T-cell (primary cell): Measurements from ENCODE around the gene TXNRD1. TPM values are rescaled to one million over a fixed set of nuclear protein-coding genes. Genes with fewer than 3 reads are reported as not detected.
"Not testable (repeated sequence)": the region's sequence is repeated elsewhere in the genome, so short reads cannot be mapped to it uniquely, and the experiment has no call there.

Source experiments
- ATAC-seq, 4 experiments: fragments of 200-7000 bp in 3 of 4; fragments of 150-1000 bp in 1 of 4; cut with Tn5 transposase; replicated peaks in 1 of 4; 1 replicate in 3 of 4; 2 replicates in 1 of 4; pipeline ENCODE4 v1.10.0; 2021; ENCODE audit warnings: moderate library complexity in 3 of 4, mild to moderate bottlenecking in 2 of 4, moderate number of reproducible peaks in 1 of 4
- CTCF ChIA-PET, 2 donors: fragments of 300-600 bp; sonication (Branson Sonifier 250); formaldehyde crosslinking; loops; one replicate each; lab custom pipeline; 2022; ENCODE audit warnings: antibody characterized with exemption in 2 of 2; lab: Charles Lee
- POLR2A ChIA-PET, 2 donors: fragments of 300-600 bp; sonication (Branson Sonifier 250); formaldehyde crosslinking; loops; one replicate each; lab custom pipeline; 2022; ENCODE audit warnings: antibody characterized with exemption in 2 of 2; lab: Charles Lee
- DNase-seq, 35 experiments: peaks; one replicate each; pipeline versions ENCODE4 v3.0.0 to v3.0.0-alpha.2; 2013 to 2023
- H3K27ac ChIP-seq: one replicate; pipeline ENCODE4 v1.5.1; 2013; ENCODE audit warnings: low read length
- H3K27me3 ChIP-seq, 2 experiments: replicated peaks in 1 of 2; 1 replicate in 1 of 2; 2 replicates in 1 of 2; pipeline versions ENCODE4 v1.6.1 to v1.7.0; 2013; ENCODE audit warnings: low read length in 1 of 2, mixed read lengths in 1 of 2; ENCODE audit not compliant: control insufficient read depth in 2 of 2, insufficient read depth in 2 of 2; ENCODE audit errors: extremely low read depth in 1 of 2
- H3K36me3 ChIP-seq, 2 donors: 1 replicate in 1 of 2; 2 replicates in 1 of 2; pipeline versions ENCODE4 v1.6.1 to v1.7.0; 2013; ENCODE audit warnings: low read length in 1 of 2; ENCODE audit not compliant: control insufficient read depth in 2 of 2, insufficient read depth in 1 of 2; ENCODE audit errors: extremely low read depth in 1 of 2
- H3K4me1 ChIP-seq, 2 experiments: 1 replicate in 1 of 2; 2 replicates in 1 of 2; pipeline versions ENCODE4 v1.6.1 to v1.7.0; 2013; ENCODE audit warnings: low read length in 2 of 2, mixed read lengths in 1 of 2; ENCODE audit not compliant: insufficient read depth in 2 of 2, control insufficient read depth in 1 of 2; ENCODE audit errors: extremely low read depth in 1 of 2
- H3K4me3 ChIP-seq, 2 donors: 1 replicate in 1 of 2; 2 replicates in 1 of 2; pipeline versions ENCODE4 v1.5.1 to v1.7.0; 2013; ENCODE audit warnings: mild to moderate bottlenecking in 2 of 2, low read length in 1 of 2, moderate library complexity in 1 of 2; ENCODE audit not compliant: control insufficient read depth in 1 of 2; ENCODE audit errors: extremely low read depth in 1 of 2
- H3K9me3 ChIP-seq: 2 replicates; pipeline ENCODE4 v1.7.0; 2013
- H3K27ac Mint-ChIP-seq, 2 donors: one replicate each; pipeline ENCODE4 v1.8.0; 2020 to 2021; ENCODE audit warnings: mild to moderate bottlenecking in 2 of 2, mixed read lengths in 2 of 2
- H3K27me3 Mint-ChIP-seq, 2 donors: one replicate each; pipeline ENCODE4 v1.8.0; 2021 to 2022; ENCODE audit warnings: mixed read lengths in 2 of 2
- H3K36me3 Mint-ChIP-seq: one replicate; pipeline ENCODE4 v1.8.0; 2021; ENCODE audit warnings: mixed read lengths
- H3K4me1 Mint-ChIP-seq, 3 donors: one replicate each; pipeline ENCODE4 v1.8.0; 2020 to 2022; ENCODE audit warnings: mixed read lengths in 3 of 3, mild to moderate bottlenecking in 1 of 3
- H3K4me3 Mint-ChIP-seq, 3 donors: one replicate each; pipeline ENCODE4 v1.8.0; 2020 to 2022; ENCODE audit warnings: mild to moderate bottlenecking in 3 of 3, mixed read lengths in 3 of 3, moderate library complexity in 3 of 3
- H3K9me3 Mint-ChIP-seq, 3 donors: one replicate each; pipeline ENCODE4 v1.8.0; 2020 to 2022; ENCODE audit warnings: mixed read lengths in 3 of 3
- WGBS: methylation state at CpG from one replicate; pipeline ENCODE4 v1.1.5; 2013; ENCODE audit warnings: missing lambda C conversion rate; ENCODE audit not compliant: insufficient coverage; 5-methylcytosine and 5-hydroxymethylcytosine counted together
- total RNA-seq, 35 experiments: library from RNA in 6 of 35; stranded (reverse) in 6 of 35; fragments of 120-200 nt in 1 of 35; gene quantifications; one replicate each; pipeline versions ENCODE4 v1.2.1 to v1.2.4 and lab custom pipeline; 2013 to 2026

TXNRD1 gene
- total RNA-seq, 5 donors from 2014 or later (not counting 1 experiment from before 2014, with no cell fraction given): 33.1 to 91.7 (median 68.9) TPM

GRCh38 chr12:104317538-104318210 lies 102.1 kb downstream of the TXNRD1 start:
- Histone ChIP-seq H3K4me3 (no peak overlapping the region), H3K27me3 (no peaks in the 10 kb centered on the region), H3K4me1 (no peaks in the 10 kb centered on the region), H3K27ac (no peak overlapping the region), H3K9me3 (no peaks in the 10 kb centered on the region), H3K36me3 (peaks cover 0 to 71% of the 10 kb centered on the region in 2 donors)
- ChIA-PET POLR2A (no interaction called here), CTCF (interaction anchor here (0.6 kb wide), 2 partner anchors 17 to 329 kb away, joined by 3 read pairs; no protein-coding TSS in a partner anchor)
- ATAC-seq (no peak), DNase-seq (no peak)
- WGBS: 100% methylated on average over 6 of the region's 7 CpGs
- no peaks in the 10 kb centered on the region for H3K27me3 Mint-ChIP-seq
- peaks cover 48% of the 10 kb centered on the region for H3K36me3 Mint-ChIP-seq
- no peaks in the 10 kb centered on the region for H3K4me1 Mint-ChIP-seq
- H3K27ac Mint-ChIP-seq: no peak overlapping the region
- H3K9me3 Mint-ChIP-seq: no peaks in the 10 kb centered on the region
- H3K4me3 Mint-ChIP-seq: no peak overlapping the region

DNA sequence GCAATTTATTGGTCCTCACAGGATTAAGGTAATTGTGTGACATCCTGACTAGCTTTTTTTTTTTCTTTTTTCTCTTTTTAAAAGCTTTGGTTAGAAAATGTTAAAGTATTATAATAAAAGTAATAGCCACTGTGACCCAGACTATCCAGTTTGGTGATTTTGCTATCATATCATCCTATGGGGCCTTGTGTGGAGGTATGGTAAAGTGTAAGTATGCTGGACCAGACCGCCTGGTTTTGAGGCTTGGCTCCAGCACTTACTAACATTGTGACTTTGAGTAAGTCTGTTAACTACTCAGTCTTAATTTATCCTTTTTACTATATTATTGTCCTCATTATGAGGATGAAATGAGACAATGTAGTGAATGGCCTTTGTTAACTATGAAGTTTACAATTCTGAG lies 103.4 kb downstream of the TXNRD1 start:
- H3K4me1 Mint-ChIP-seq: no peaks in the 10 kb centered on the region
- peaks cover 43% of the 10 kb centered on the region for H3K36me3 Mint-ChIP-seq

DNA sequence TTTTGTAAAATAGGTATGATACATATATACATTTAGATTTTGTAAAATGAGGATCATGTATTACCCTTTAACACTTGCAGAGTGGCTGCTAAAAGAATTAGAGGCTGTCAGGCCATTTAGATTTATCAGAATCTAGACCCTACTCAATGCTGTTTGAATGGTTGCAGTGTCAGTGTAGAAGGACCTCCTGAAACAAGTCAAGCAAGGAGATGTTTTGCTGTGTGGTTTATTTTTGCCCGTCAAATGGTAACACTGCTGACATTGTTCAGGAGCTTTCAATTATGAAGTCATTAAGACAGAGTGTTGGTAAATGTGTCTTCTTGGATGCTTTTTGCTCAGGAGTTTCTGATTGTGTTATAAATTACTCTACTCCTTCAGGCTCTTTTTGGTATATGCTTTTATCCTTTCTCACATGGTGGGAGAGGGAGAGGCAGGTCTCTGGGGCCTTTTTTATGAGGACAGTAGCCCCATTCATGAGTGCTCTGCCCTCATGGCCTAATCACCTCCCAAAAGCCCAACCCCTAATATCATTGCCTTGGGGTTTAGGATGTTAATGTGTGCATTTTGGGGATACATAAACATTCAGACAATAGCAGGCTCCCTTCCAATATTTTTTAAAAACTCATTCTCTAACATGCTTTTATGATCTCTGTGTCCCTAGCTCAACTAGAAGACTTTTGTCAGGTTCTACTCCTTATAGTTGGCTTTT lies 104.5 kb downstream of the TXNRD1 start:
- Mint-ChIP-seq H3K27ac (no peak overlapping the region), H3K4me3 (no peak overlapping the region), H3K9me3 (no peaks in the 10 kb centered on the region), H3K4me1 (no peaks in the 10 kb centered on the region), H3K27me3 (no peaks in the 10 kb centered on the region), H3K36me3 (peaks cover 47% of the 10 kb centered on the region)
- WGBS: no CpG with 5 or more reads among the region's 1 CpG
- CTCF ChIA-PET: interaction anchor here (0.7 to 0.9 kb wide), 4 partner anchors 22 to 694 kb away, joined by 3 to 5 read pairs (median 4); no protein-coding TSS in a partner anchor
- ATAC-seq: no peak
- no peak overlapping the region for H3K27ac ChIP-seq
- H3K27me3 ChIP-seq: no peaks in the 10 kb centered on the region
- H3K4me1 ChIP-seq: no peaks in the 10 kb centered on the region
- no peaks in the 10 kb centered on the region for H3K9me3 ChIP-seq
- POLR2A ChIA-PET: interaction anchor here in 1 of 2 donors (0.6 to 1.0 kb wide), 5 partner anchors 33 to 419 kb away, joined by 3 to 12 read pairs (median 4); no protein-coding TSS in a partner anchor
- no peak overlapping the region for H3K4me3 ChIP-seq
- H3K36me3 ChIP-seq: peaks cover 0 to 57% of the 10 kb centered on the region in 2 donors
- DNase-seq: no peak

More for the DNA sequence above, 103.4 kb downstream of the TXNRD1 start:
- ATAC-seq (no peak), DNase-seq (no peak)
- H3K9me3 ChIP-seq: no peaks in the 10 kb centered on the region
- Mint-ChIP-seq H3K27me3 (no peaks in the 10 kb centered on the region), H3K27ac (no peak overlapping the region), H3K4me3 (no peak overlapping the region), H3K9me3 (no peaks in the 10 kb centered on the region)
- H3K36me3 ChIP-seq: peaks cover 0 to 59% of the 10 kb centered on the region in 2 donors
- CTCF ChIA-PET: interaction anchor here in 1 of 2 donors (0.6 kb wide), 1 partner anchor 815 kb away, joined by 4 read pairs; no protein-coding TSS in a partner anchor
- no peaks in the 10 kb centered on the region for H3K4me1 ChIP-seq
- no peaks in the 10 kb centered on the region for H3K27me3 ChIP-seq
- no peak overlapping the region for H3K4me3 ChIP-seq
- no peak overlapping the region for H3K27ac ChIP-seq
- no CpG with 5 or more reads among the region's 1 CpG for WGBS
- POLR2A ChIA-PET: interaction anchor here in 1 of 2 donors (0.7 kb wide), 1 partner anchor 15 kb away, joined by 5 read pairs; the partner anchor contains the start of gene EID3

- ChIA-PET POLR2A (interaction anchor here in 1 of 2 donors (0.6 to 1.0 kb wide), 5 partner anchors 33 to 419 kb away, joined by 3 to 12 read pairs (median 4); no protein-coding TSS in a partner anchor), CTCF (interaction anchor here (0.5 to 1.0 kb wide), 6 partner anchors 21 to 693 kb away, joined by 3 to 5 read pairs (median 4); no protein-coding TSS in a partner anchor)
- Mint-ChIP-seq H3K4me1 (no peaks in the 10 kb centered on the region), H3K27ac (no peak overlapping the region), H3K9me3 (no peaks in the 10 kb centered on the region), H3K27me3 (no peaks in the 10 kb centered on the region), H3K4me3 (no peak overlapping the region), H3K36me3 (peaks cover 45% of the 10 kb centered on the region)
- DNase-seq (no peak), ATAC-seq (no peak)
- Histone ChIP-seq H3K9me3 (no peaks in the 10 kb centered on the region), H3K27ac (no peak overlapping the region), H3K27me3 (no peaks in the 10 kb centered on the region), H3K4me3 (no peak overlapping the region), H3K36me3 (peaks cover 0 to 54% of the 10 kb centered on the region in 2 donors), H3K4me1 (no peaks in the 10 kb centered on the region)
These were observed 105.0 kb downstream of the TXNRD1 start for GRCh38 chr12:104320627-104321024.

DNA sequence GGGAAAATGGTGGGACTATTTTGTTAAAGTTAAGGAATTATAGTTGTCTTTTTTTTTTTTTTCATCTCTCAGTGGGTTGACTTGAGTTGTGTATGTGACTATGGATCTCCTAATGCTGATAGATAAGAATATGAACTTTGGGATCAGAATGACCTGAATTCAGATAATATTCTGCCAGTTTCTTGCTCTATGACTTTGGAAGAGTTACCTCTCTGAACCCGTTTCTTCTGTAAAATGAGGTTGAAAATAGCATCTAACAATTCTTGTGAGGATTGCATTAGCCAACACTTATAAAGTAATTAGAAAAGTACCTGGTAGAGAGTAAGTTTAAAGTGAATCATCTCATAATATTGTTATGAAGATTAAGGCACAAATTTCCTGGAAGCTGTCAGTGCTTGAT lies 106.4 kb downstream of the TXNRD1 start:
- Histone ChIP-seq H3K9me3 (no peaks in the 10 kb centered on the region), H3K4me3 (no peak overlapping the region), H3K4me1 (no peaks in the 10 kb centered on the region), H3K36me3 (peaks cover 5 to 57% of the 10 kb centered on the region in 2 donors), H3K27me3 (no peaks in the 10 kb centered on the region), H3K27ac (no peak overlapping the region)
- CTCF ChIA-PET: interaction anchor here (0.6 to 0.7 kb wide), 3 partner anchors 100 to 304 kb away, joined by 4 to 5 read pairs (median 4); no protein-coding TSS in a partner anchor
- DNase-seq: no peak
- POLR2A ChIA-PET: interaction anchor here in 1 of 2 donors (0.7 kb wide), 1 partner anchor 135 kb away, joined by 3 read pairs; no protein-coding TSS in a partner anchor
- Mint-ChIP-seq H3K4me1 (no peaks in the 10 kb centered on the region), H3K36me3 (peaks cover 45% of the 10 kb centered on the region), H3K27ac (no peak overlapping the region), H3K27me3 (no peaks in the 10 kb centered on the region), H3K4me3 (no peak overlapping the region), H3K9me3 (no peaks in the 10 kb centered on the region)
- no CpG with 5 or more reads among the region's 1 CpG for WGBS
- ATAC-seq: no peak

DNA sequence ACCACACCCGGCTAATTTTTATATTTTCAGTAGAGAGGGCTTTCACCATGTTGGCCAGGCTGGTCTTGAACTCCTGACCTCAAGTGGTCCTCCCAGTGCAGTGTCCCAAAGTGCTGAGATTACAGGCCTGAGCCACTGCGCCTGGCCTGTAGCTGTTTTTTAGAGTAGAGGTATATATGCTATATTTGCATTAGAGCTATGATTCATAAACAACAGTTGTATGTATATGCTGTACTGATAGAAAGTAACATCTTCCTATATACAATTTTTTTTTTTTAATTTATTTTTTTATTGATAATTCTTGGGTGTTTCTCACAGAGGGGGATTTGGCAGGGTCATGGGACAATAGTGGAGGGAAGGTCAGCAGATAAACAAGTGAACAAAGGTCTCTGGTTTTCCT lies 107.0 kb downstream of the TXNRD1 start:
- H3K4me1 ChIP-seq, H3K4me3 ChIP-seq, CTCF ChIA-PET, H3K27ac ChIP-seq, DNase-seq, H3K4me3 Mint-ChIP-seq, H3K27ac Mint-ChIP-seq, ATAC-seq, H3K27me3 ChIP-seq, H3K4me1 Mint-ChIP-seq, H3K27me3 Mint-ChIP-seq, H3K9me3 ChIP-seq, H3K9me3 Mint-ChIP-seq: not testable (repeated sequence)
- POLR2A ChIA-PET: interaction anchor here (0.6 to 0.7 kb wide), 2 partner anchors 19 to 136 kb away, joined by 3 read pairs; partner anchors contain the start of gene EID3 (in 1 of the 2)
- peaks cover 51% of the 10 kb centered on the region for H3K36me3 Mint-ChIP-seq
- no CpG with 5 or more reads among the region's 2 CpGs for WGBS
- H3K36me3 ChIP-seq: peaks cover 11 to 57% of the 10 kb centered on the region in 2 donors
